ENCODE results near the gene VAT1. TPM values are rescaled to one million over a fixed set of nuclear protein-coding genes. Genes with fewer than 3 reads are reported as not detected.

VAT1 gene
- total and polyA plus RNA-seq, 9 of the 15 experiments (the other 6 are each of a cell fraction or from before 2014, with no cell fraction given), result 29.4 to 153 (median 66.7) TPM

GRCh38 chr17:42979511-42980273 lies 42.5 kb downstream of the VAT1 start, which contains the start of gene PTGES3L (continued):
- TF ChIP-seq, protein P1, sequence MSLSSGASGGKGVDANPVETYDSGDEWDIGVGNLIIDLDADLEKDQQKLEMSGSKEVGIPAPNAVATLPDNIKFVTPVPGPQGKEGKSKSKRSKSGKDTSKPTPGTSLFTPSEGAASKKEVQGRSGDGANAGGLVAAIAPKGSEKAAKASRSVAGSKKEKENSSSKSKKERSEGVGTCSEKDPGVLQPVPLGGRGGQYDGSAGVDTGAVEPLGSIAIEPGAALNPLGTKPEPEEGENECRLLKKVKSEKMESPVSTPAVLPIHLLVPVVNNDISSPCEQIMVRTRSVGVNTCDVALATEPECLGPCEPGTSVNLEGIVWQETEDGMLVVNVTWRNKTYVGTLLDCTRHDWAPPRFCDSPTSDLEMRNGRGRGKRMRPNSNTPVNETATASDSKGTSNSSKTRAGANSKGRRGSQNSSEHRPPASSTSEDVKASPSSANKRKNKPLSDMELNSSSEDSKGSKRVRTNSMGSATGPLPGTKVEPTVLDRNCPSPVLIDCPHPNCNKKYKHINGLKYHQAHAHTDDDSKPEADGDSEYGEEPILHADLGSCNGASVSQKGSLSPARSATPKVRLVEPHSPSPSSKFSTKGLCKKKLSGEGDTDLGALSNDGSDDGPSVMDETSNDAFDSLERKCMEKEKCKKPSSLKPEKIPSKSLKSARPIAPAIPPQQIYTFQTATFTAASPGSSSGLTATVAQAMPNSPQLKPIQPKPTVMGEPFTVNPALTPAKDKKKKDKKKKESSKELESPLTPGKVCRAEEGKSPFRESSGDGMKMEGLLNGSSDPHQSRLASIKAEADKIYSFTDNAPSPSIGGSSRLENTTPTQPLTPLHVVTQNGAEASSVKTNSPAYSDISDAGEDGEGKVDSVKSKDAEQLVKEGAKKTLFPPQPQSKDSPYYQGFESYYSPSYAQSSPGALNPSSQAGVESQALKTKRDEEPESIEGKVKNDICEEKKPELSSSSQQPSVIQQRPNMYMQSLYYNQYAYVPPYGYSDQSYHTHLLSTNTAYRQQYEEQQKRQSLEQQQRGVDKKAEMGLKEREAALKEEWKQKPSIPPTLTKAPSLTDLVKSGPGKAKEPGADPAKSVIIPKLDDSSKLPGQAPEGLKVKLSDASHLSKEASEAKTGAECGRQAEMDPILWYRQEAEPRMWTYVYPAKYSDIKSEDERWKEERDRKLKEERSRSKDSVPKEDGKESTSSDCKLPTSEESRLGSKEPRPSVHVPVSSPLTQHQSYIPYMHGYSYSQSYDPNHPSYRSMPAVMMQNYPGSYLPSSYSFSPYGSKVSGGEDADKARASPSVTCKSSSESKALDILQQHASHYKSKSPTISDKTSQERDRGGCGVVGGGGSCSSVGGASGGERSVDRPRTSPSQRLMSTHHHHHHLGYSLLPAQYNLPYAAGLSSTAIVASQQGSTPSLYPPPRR (CRISPR knock-in tag; IDR thresholded peaks at IDR 0.05; ENCODE audit: borderline replicate concordance), result no peak
- TF ChIP-seq SP1 (CRISPR knock-in tag; IDR thresholded peaks at IDR 0.05) (no peak; the same call in 1 of the 2 replicates), ZBED1 (IDR thresholded peaks at IDR 0.05) (no peak), CBX1 (IDR thresholded peaks at IDR 0.05; ENCODE audit: low read depth) (0 out of 2 replicates have a peak, but pooled peaks have one; percentile 4), HNRNPUL1 (IDR thresholded peaks at IDR 0.05; ENCODE audit: low read length) (no peak), SMARCA4 (IDR thresholded peaks at IDR 0.05) (peak; percentile 55; the same call in 1 of the 2 replicates), DNMT1 (IDR thresholded peaks at IDR 0.05) (no peak), SIX5 (IDR thresholded peaks at IDR 0.05; ENCODE audit: borderline replicate concordance in 1 of 2, insufficient read depth in 1 of 2, low read depth in 1 of 2, low read length in 2 of 2) (no peak), SREBF2 (CRISPR knock-in tag; IDR thresholded peaks at IDR 0.05) (no peak), NCOA4 (IDR thresholded peaks at IDR 0.05; ENCODE audit: partially characterized antibody) (no peak), ZKSCAN8 (CRISPR knock-in tag; IDR thresholded peaks at IDR 0.05) (no peak), ESRRA (IDR thresholded peaks at IDR 0.05; ENCODE audit: borderline replicate concordance, low read depth) (peak; percentile 29; the same call in 1 of the 2 replicates), RBM17 (IDR thresholded peaks at IDR 0.05; ENCODE audit: borderline replicate concordance, low read depth, low read length) (no peak), FOXA1 (IDR thresholded peaks at IDR 0.05; ENCODE audit: borderline replicate concordance) (no peak), DDX20 (tag; IDR thresholded peaks at IDR 0.05; ENCODE audit: low read depth) (no peak), MAFK (IDR thresholded peaks at IDR 0.05; ENCODE audit: low read length) (no peak), ZNF77 (CRISPR knock-in tag; IDR thresholded peaks at IDR 0.05) (no peak)
- TF ChIP-seq, protein P2, sequence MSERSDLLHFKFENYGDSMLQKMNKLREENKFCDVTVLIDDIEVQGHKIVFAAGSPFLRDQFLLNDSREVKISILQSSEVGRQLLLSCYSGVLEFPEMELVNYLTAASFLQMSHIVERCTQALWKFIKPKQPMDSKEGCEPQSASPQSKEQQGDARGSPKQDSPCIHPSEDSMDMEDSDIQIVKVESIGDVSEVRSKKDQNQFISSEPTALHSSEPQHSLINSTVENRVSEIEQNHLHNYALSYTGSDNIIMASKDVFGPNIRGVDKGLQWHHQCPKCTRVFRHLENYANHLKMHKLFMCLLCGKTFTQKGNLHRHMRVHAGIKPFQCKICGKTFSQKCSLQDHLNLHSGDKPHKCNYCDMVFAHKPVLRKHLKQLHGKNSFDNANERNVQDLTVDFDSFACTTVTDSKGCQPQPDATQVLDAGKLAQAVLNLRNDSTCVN (CRISPR knock-in tag; IDR thresholded peaks at IDR 0.05), result 0 out of 2 replicates have a peak, but pooled peaks have one; percentile 43
- TF ChIP-seq, protein P3, sequence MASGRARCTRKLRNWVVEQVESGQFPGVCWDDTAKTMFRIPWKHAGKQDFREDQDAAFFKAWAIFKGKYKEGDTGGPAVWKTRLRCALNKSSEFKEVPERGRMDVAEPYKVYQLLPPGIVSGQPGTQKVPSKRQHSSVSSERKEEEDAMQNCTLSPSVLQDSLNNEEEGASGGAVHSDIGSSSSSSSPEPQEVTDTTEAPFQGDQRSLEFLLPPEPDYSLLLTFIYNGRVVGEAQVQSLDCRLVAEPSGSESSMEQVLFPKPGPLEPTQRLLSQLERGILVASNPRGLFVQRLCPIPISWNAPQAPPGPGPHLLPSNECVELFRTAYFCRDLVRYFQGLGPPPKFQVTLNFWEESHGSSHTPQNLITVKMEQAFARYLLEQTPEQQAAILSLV (tag; IDR thresholded peaks at IDR 0.05), result no peak
- TF ChIP-seq, protein P4, sequence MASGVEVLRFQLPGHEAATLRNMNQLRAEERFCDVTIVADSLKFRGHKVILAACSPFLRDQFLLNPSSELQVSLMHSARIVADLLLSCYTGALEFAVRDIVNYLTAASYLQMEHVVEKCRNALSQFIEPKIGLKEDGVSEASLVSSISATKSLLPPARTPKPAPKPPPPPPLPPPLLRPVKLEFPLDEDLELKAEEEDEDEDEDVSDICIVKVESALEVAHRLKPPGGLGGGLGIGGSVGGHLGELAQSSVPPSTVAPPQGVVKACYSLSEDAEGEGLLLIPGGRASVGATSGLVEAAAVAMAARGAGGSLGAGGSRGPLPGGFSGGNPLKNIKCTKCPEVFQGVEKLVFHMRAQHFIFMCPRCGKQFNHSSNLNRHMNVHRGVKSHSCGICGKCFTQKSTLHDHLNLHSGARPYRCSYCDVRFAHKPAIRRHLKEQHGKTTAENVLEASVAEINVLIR (CRISPR knock-in tag; IDR thresholded peaks at IDR 0.05), result no peak

Measured in K562 (cell line).